K562 (cell line): ENCODE data around the gene ARHGAP9. TPM values are rescaled to one million over a fixed set of nuclear protein-coding genes. Genes with fewer than 3 reads are reported as not detected.

Source experiments
- ATAC-seq: fragments of 200-7000 bp; cut with Tn5 transposase; 3 replicates; pipeline ENCODE4 v1.9.1; 2020; ENCODE audit warnings: moderate library complexity
- BruUV-seq: library from RNA; stranded (reverse); fragments of 400-500 nt; replicated peaks from 2 replicates; lab custom pipeline; 2021; lab: Mats Ljungman, UMichigan
- CTCF ChIA-PET: fragments of 300-600 bp; formaldehyde crosslinking; extraction: SDS; loops from one replicate; lab custom pipeline; 2021; ENCODE audit warnings: low intra/inter-chr PET ratio; lab: Yijun Ruan, JAX
- POLR2A ChIA-PET: fragments of 300-600, 350-650 bp; sonication (Branson Sonifier 250); formaldehyde crosslinking; extraction: SDS; loops from one replicate; lab custom pipeline; 2021; ENCODE audit warnings: antibody characterized with exemption, inconsistent platforms; lab: Yijun Ruan, JAX
- DNase-seq, 4 experiments: peaks; one replicate each; pipeline versions ENCODE4 v3.0.0 to v3.0.0-alpha.2; 2011 to 2018; ENCODE audit warnings: low spot score in 3 of 4, mixed read lengths in 3 of 4; ENCODE audit errors: extremely low read depth in 1 of 4
- FAIRE-seq: peaks from 2 replicates; lab custom pipeline; 2011; peaks lifted over from hg19 to GRCh38; lab: Jason Lieb, UNC
- H2AFZ ChIP-seq: 2 replicates; pipeline ENCODE4 v1.6.0; 2011; ENCODE audit warnings: low read depth, low read length, control low read depth, inconsistent platforms
- H3K27ac ChIP-seq: fragments of 200-600 bp; 3 replicates; pipeline ENCODE4 v1.8.0; 2011; ENCODE audit warnings: low read depth, mild to moderate bottlenecking, control low read depth, inconsistent platforms, low read length, moderate library complexity, mixed read lengths; ENCODE audit errors: extremely low read depth
- H3K27me3 ChIP-seq, 2 experiments: fragments of 300-600 bp in 1 of 2; 2 replicates in 1 of 2; 3 replicates in 1 of 2; pipeline versions ENCODE4 v1.6.0 to v1.8.0; 2011; ENCODE audit warnings: inconsistent platforms in 2 of 2, low read length in 2 of 2, mild to moderate bottlenecking in 1 of 2, mixed read lengths in 1 of 2, moderate library complexity in 1 of 2; ENCODE audit not compliant: control insufficient read depth in 2 of 2, insufficient read depth in 2 of 2
- H3K36me3 ChIP-seq: fragments of 300-600 bp; 3 replicates; pipeline ENCODE4 v1.8.0; 2011; ENCODE audit warnings: mild to moderate bottlenecking, low read length, inconsistent platforms; ENCODE audit not compliant: control insufficient read depth, insufficient read depth
- H3K4me1 ChIP-seq, 2 experiments: fragments of 200-600 bp in 1 of 2; replicated peaks in 1 of 2; 2 replicates in 1 of 2; 3 replicates in 1 of 2; pipeline versions ENCODE4 v1.5.1 to v1.8.0; 2011; ENCODE audit warnings: inconsistent platforms in 2 of 2, low read length in 2 of 2, mild to moderate bottlenecking in 1 of 2, mixed read lengths in 1 of 2, moderate library complexity in 1 of 2; ENCODE audit not compliant: control insufficient read depth in 2 of 2, insufficient read depth in 2 of 2
- H3K4me2 ChIP-seq: 2 replicates; pipeline ENCODE4 v1.6.1; 2011; ENCODE audit warnings: low read length, control low read depth, inconsistent platforms, mixed read lengths; ENCODE audit not compliant: insufficient read depth
- H3K4me3 ChIP-seq: fragments of 200-600 bp; sonication (generic), shearing (Covaris generic); 2 replicates; pipeline ENCODE4 v1.5.1; 2016; ENCODE audit warnings: control low read depth, inconsistent platforms
- H3K79me2 ChIP-seq: fragments of 200-600 bp; 3 replicates; pipeline ENCODE4 v1.8.0; 2011; ENCODE audit warnings: low read length, inconsistent platforms; ENCODE audit not compliant: control insufficient read depth, insufficient read depth
- H3K9ac ChIP-seq, 2 experiments: 2 replicates each; pipeline versions ENCODE4 v1.6.0 to v1.6.1; 2011; ENCODE audit warnings: low read depth in 2 of 2, low read length in 2 of 2, control low read depth in 1 of 2, inconsistent platforms in 1 of 2, mild to moderate bottlenecking in 1 of 2, mixed read lengths in 1 of 2; ENCODE audit not compliant: insufficient read depth in 1 of 2
- H3K9me1 ChIP-seq: one replicate; pipeline ENCODE4 v1.6.0; 2011; ENCODE audit warnings: inconsistent platforms, mild to moderate bottlenecking, low read length, moderate library complexity; ENCODE audit not compliant: control insufficient read depth, insufficient read depth
- H3K9me3 ChIP-seq: replicated peaks from 2 replicates; pipeline ENCODE4 v1.5.1; 2011; ENCODE audit warnings: low read depth, low read length, inconsistent platforms; ENCODE audit not compliant: control insufficient read depth, insufficient read depth
- H4K20me1 ChIP-seq: replicated peaks from 2 replicates; pipeline ENCODE4 v1.6.1; 2011; ENCODE audit warnings: low read length, inconsistent platforms, mixed read lengths; ENCODE audit not compliant: control insufficient read depth, insufficient read depth
- GABPA ChIP-seq: fragments of 200-800 bp; sonication (Bioruptor generic); conservative IDR thresholded peaks from 2 replicates; pipeline ENCODE4 v1.6.1; 2016; ENCODE audit warnings: low read depth, missing genetic modification characterization, missing compliant biosample characterization
- IRF2 ChIP-seq: sonication (generic); formaldehyde crosslinking; IDR thresholded peaks from 2 replicates; pipeline ENCODE4 v1.8.1; 2022; ENCODE audit warnings: mild to moderate bottlenecking, missing genetic modification reagents
- L3MBTL2 ChIP-seq: fragments of 450-650 bp; IDR thresholded peaks from 2 replicates; pipeline ENCODE4 v1.6.1; 2016; ENCODE audit warnings: mild to moderate bottlenecking, moderate library complexity
- NFIC ChIP-seq: fragments of 450-650 bp; IDR thresholded peaks from 2 replicates; pipeline ENCODE4 v1.6.1; 2017; ENCODE audit warnings: mild to moderate bottlenecking, inconsistent platforms
- NFIX ChIP-seq: fragments of 250-450 bp; sonication (Bioruptor Pico); IDR thresholded peaks from 2 replicates; pipeline ENCODE4 v1.4.0; 2020; ENCODE audit warnings: low read depth, mild to moderate bottlenecking, moderate library complexity
- PHF8 ChIP-seq: fragments of 200-600 bp; sonication (generic); IDR thresholded peaks from 2 replicates; pipeline ENCODE4 v1.6.1; 2012; ENCODE audit warnings: mixed run types, mild to moderate bottlenecking, inconsistent platforms, low read length, moderate library complexity, borderline replicate concordance
- PTBP1 ChIP-seq: fragments of 200-400 bp; formaldehyde crosslinking; IDR thresholded peaks from 2 replicates; pipeline ENCODE4 v1.6.1; 2017; ENCODE audit warnings: low read depth, low read length
- RFX5 ChIP-seq: IDR thresholded peaks from 2 replicates; pipeline ENCODE4 v1.6.1; 2011; ENCODE audit warnings: low read depth, mild to moderate bottlenecking, improper control_type of control experiment, low read length
- TAF1 ChIP-seq: IDR thresholded peaks from 2 replicates; pipeline ENCODE4 v1.6.1; 2011; ENCODE audit warnings: mild to moderate bottlenecking, low read length, moderate library complexity; ENCODE audit not compliant: insufficient read depth, control insufficient read depth, severe bottlenecking; ENCODE audit errors: extremely low read depth
- TCF7L2 ChIP-seq: fragments of 150-350 bp; IDR thresholded peaks from 2 replicates; pipeline ENCODE4 v1.6.1; 2016; ENCODE audit warnings: low read depth, mild to moderate bottlenecking, low read length, moderate library complexity
- THRAP3 ChIP-seq: fragments of 450-650 bp; IDR thresholded peaks from 2 replicates; pipeline ENCODE4 v1.6.1; 2016; ENCODE audit warnings: mild to moderate bottlenecking, inconsistent platforms, borderline replicate concordance
- ZKSCAN8 ChIP-seq: fragments of 200-800 bp; sonication (Bioruptor generic); IDR thresholded peaks from 2 replicates; pipeline ENCODE4 v1.6.1; 2016; ENCODE audit warnings: missing genetic modification characterization, missing compliant biosample characterization
- ZNF197 ChIP-seq: fragments of 200-800 bp; sonication (Bioruptor generic); IDR thresholded peaks from 2 replicates; pipeline ENCODE4 v1.6.1; 2016; ENCODE audit warnings: low read depth, missing genetic modification characterization, missing compliant biosample characterization
- ZNF583 ChIP-seq: fragments of 250-450 bp; sonication (Bioruptor Pico); IDR thresholded peaks from 2 replicates; pipeline ENCODE4 v1.4.0; 2020
- WGBS: fragments of 100-300 bp; shearing (Covaris generic); methylation state at CpG from one replicate; pipeline ENCODE4 v1.1.6; 2016; ENCODE audit warnings: low coverage, mixed read lengths; ENCODE audit not compliant: insufficient coverage; ENCODE audit errors: missing lambda C conversion rate; 5-methylcytosine and 5-hydroxymethylcytosine counted together
- in situ Hi-C: fragments of 300-500 bp; cut with MboI; formaldehyde crosslinking; loops from 4 replicates; pipeline ENCODE4 v1.15.0; 2018; ENCODE audit warnings: inconsistent platforms, mixed read lengths
- intact Hi-C: fragments of 100-400 bp; cut with micrococcal nuclease; formaldehyde crosslinking; loops from 2 replicates; pipeline ENCODE4 v1.14.2; 2022
- polyA plus RNA-seq, 8 experiments: library from polyadenylated mRNA; depleted of rRNA in 4 of 8; stranded (reverse) in 5 of 8; unstranded in 3 of 8; fragments of >200 nt; fragmentation: Nextera tagmentation in 2 of 8; fragmentation: Illumina TruSeq in 1 of 8; extraction: Ambion mirVana in 2 of 8; extraction: Trizol in 1 of 8; gene quantifications; 2 replicates each; pipeline versions ENCODE4 v1.2.1 to v1.2.3, GENCODE V29; 2011 to 2014; ENCODE audit warnings: inconsistent platforms in 1 of 8, missing spikeins in 1 of 8
- total RNA-seq, 7 experiments: library from RNA; depleted of rRNA in 6 of 7; stranded (reverse); fragments of >200 nt in 6 of 7; fragmentation: Illumina TruSeq in 2 of 7; extraction: Trizol in 2 of 7; gene quantifications; 2 replicates each; pipeline versions ENCODE4 v1.2.1 to v1.2.3, GENCODE V29; 2011 to 2021; ENCODE audit warnings: low replicate concordance in 1 of 7
- TF ChIP-seq, protein P1 (sequence below): fragments of 200-800 bp; sonication (Bioruptor generic); IDR thresholded peaks from 2 replicates; pipeline ENCODE4 v1.6.1; 2017; ENCODE audit warnings: missing genetic modification characterization, missing compliant biosample characterization

Gene ARHGAP9
- total and polyA plus RNA-seq, 9 of the 15 experiments (the other 6 are each of a cell fraction or from before 2014, with no cell fraction given): 1.5 to 10.2 (median 5.1) TPM

DNA sequence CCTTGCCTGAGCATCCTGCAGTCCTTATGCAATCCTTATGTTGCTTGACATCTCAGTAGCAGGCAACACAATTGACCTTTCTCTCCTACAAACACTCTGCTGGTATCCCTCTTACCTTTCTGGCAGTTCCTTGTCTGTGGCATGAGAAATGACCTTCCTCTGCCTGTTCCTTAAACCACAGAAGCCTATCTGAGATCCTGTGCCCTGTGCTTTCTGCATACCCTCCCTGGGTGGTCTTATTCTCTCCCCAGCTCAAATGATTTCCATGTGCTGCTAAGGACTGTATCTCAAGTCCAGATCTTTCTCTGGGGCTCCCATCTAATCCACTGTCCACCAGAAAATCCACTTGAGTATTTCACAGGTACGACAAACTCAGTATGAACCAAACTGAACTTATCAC lies 2.0 kb upstream of the ARHGAP9 start:
- no peak for ATAC-seq

DNA sequence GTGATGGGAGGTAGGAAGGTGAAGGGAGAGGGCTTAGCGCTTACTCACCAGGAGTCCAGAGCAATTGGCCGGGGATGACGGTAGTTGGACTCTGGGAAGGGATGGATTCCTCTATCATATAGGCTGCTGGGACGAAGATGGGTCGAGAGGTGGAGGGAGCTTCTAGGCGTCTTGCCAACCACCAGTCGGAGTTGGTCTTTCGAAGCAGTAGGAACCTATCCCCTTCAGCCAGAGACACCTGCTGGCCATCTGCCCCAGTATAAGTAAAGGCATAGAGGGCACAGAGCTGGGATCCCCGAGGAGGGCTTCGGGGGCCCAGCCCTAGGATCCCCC lies 657 bp downstream of the ARHGAP9 start:
- H3K9ac ChIP-seq: no peak overlapping the region; a peak in 1 of 4 replicates
- in situ Hi-C loops: no loop called here
- no peak overlapping the region for H3K4me2 ChIP-seq
- BruUV-seq: no TSS peak
- peaks cover 37 to 51% of the 10 kb centered on the region in 2 experiments for H3K4me1 ChIP-seq
- ATAC-seq: no peak
- no peaks in the 10 kb centered on the region for H3K79me2 ChIP-seq
- intact Hi-C loops: no loop called here
- no peak overlapping the region for H3K4me3 ChIP-seq
- ChIA-PET CTCF (no interaction called here), POLR2A (interaction anchor here (0.7 to 2.1 kb wide), 2 partner anchors 9 to 18 kb away, joined by 4 to 5 read pairs; no protein-coding TSS in a partner anchor)
- H3K9me1 ChIP-seq: no peaks in the 10 kb centered on the region
- no peaks in the 10 kb centered on the region for H3K9me3 ChIP-seq
- 73% methylated on average over 10 of the region's 10 CpGs for WGBS
- H4K20me1 ChIP-seq: no peaks in the 10 kb centered on the region
- DNase-seq: no peak
- no peaks in the 10 kb centered on the region for H3K27me3 ChIP-seq
- FAIRE-seq: no peak
- no peak overlapping the region for H3K27ac ChIP-seq
- H2AFZ ChIP-seq: peak overlapping the region; percentile 93; the same call in 1 of the 2 replicates
- TF ChIP-seq, protein P1, sequence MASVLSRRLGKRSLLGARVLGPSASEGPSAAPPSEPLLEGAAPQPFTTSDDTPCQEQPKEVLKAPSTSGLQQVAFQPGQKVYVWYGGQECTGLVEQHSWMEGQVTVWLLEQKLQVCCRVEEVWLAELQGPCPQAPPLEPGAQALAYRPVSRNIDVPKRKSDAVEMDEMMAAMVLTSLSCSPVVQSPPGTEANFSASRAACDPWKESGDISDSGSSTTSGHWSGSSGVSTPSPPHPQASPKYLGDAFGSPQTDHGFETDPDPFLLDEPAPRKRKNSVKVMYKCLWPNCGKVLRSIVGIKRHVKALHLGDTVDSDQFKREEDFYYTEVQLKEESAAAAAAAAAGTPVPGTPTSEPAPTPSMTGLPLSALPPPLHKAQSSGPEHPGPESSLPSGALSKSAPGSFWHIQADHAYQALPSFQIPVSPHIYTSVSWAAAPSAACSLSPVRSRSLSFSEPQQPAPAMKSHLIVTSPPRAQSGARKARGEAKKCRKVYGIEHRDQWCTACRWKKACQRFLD (CRISPR knock-in tag): 0 out of 2 replicates have a peak, but pooled peaks have one; percentile 64
- no peak for TF ChIP-seq ZNF197
- TF ChIP-seq PHF8: no peak
- TF ChIP-seq GABPA (tag): no peak
- TF ChIP-seq TCF7L2: no peak
- TF ChIP-seq ZNF583 (CRISPR knock-in tag): no peak
- TF ChIP-seq PTBP1: no peak
- 0 out of 2 replicates have a peak, but pooled peaks have one; percentile 10 for TF ChIP-seq NFIC
- TF ChIP-seq IRF2 (CRISPR knock-in tag): no peak
- no peak for TF ChIP-seq NFIX (CRISPR knock-in tag)
- no peak for TF ChIP-seq L3MBTL2
- no peaks in the 10 kb centered on the region for H3K36me3 ChIP-seq

More for the DNA sequence above, 2.0 kb upstream of the ARHGAP9 start:
- DNase-seq (no peak), FAIRE-seq (no peak)
- Histone ChIP-seq H3K79me2 (no peaks in the 10 kb centered on the region), H3K27ac (no peak overlapping the region), H3K36me3 (no peaks in the 10 kb centered on the region), H2AFZ (peak overlapping the region; percentile 37), H3K4me3 (no peak overlapping the region), H3K9me1 (no peaks in the 10 kb centered on the region), H4K20me1 (no peaks in the 10 kb centered on the region), H3K9ac (no peak overlapping the region), H3K27me3 (no peaks in the 10 kb centered on the region), H3K4me1 (peaks cover 25 to 27% of the 10 kb centered on the region in 2 experiments), H3K9me3 (no peaks in the 10 kb centered on the region), H3K4me2 (no peak overlapping the region)
- TF ChIP-seq ZKSCAN8 (CRISPR knock-in tag): no peak
- no peak for TF ChIP-seq TAF1
- no peak for TF ChIP-seq RFX5
- TF ChIP-seq THRAP3: no peak
- POLR2A ChIA-PET: interaction anchor here (0.9 to 2.7 kb wide), 4 partner anchors 10 to 36 kb away, joined by 3 to 10 read pairs (median 4); partner anchors contain the start of gene INHBE
- in situ Hi-C loops (no loop called here), intact Hi-C loops (no loop called here)
- CTCF ChIA-PET: no interaction called here
- BruUV-seq: no TSS peak
- WGBS: 53% methylated on average over 1 of the region's 1 CpG
